Muscle layer of duodenum (tissue), 2 donors: ENCODE measurements around the gene HSD17B11.
"Not testable (repeated sequence)": the region's sequence is repeated elsewhere in the genome, so short reads cannot be mapped to it uniquely, and the experiment has no call there.

Source experiments
- H3K27ac ChIP-seq: one replicate; pipeline ENCODE4 v1.7.0; 2013; ENCODE audit warnings: mild to moderate bottlenecking, low read length
- H3K27me3 ChIP-seq: one replicate; pipeline ENCODE4 v1.7.0; 2013; ENCODE audit warnings: low read depth, mild to moderate bottlenecking, control low read depth, low read length
- H3K36me3 ChIP-seq, 2 donors: one replicate each; pipeline ENCODE4 v1.7.0; 2013; ENCODE audit warnings: low read length in 2 of 2, control low read depth in 1 of 2, mild to moderate bottlenecking in 1 of 2; ENCODE audit not compliant: insufficient read depth in 2 of 2, control insufficient read depth in 1 of 2
- H3K4me1 ChIP-seq, 2 donors: one replicate each; pipeline ENCODE4 v1.7.0; 2013; ENCODE audit warnings: low read length in 2 of 2, mild to moderate bottlenecking in 2 of 2, control low read depth in 1 of 2, moderate library complexity in 1 of 2; ENCODE audit not compliant: insufficient read depth in 2 of 2, control insufficient read depth in 1 of 2
- H3K4me3 ChIP-seq, 2 donors: one replicate each; pipeline ENCODE4 v1.7.0; 2013; ENCODE audit warnings: low read length in 2 of 2, low read depth in 1 of 2, mild to moderate bottlenecking in 1 of 2
- H3K9me3 ChIP-seq, 2 donors: one replicate each; pipeline ENCODE4 v1.7.0; 2013; ENCODE audit warnings: low read length in 2 of 2, control low read depth in 1 of 2, mild to moderate bottlenecking in 1 of 2; ENCODE audit not compliant: control insufficient read depth in 1 of 2
- donor health status: healthy.

Gene HSD17B11

GRCh38 chr4:87354168-87355102 is 36.6 kb downstream of the HSD17B11 start:
- H3K9me3 ChIP-seq: no peaks in the 10 kb centered on the region
- H3K4me3 ChIP-seq: no peak overlapping the region
- H3K36me3 ChIP-seq: peaks cover 11 to 13% of the 10 kb centered on the region in 2 donors
- H3K4me1 ChIP-seq: peaks cover 0 to 3% of the 10 kb centered on the region in 2 donors
- no peak overlapping the region for H3K27ac ChIP-seq
- no peaks in the 10 kb centered on the region for H3K27me3 ChIP-seq

GRCh38 chr4:87353592-87353991 is 37.4 kb downstream of the HSD17B11 start:
- Histone ChIP-seq H3K4me3 (no peak overlapping the region), H3K4me1 (peaks cover 0 to 3% of the 10 kb centered on the region in 2 donors), H3K27ac (no peak overlapping the region), H3K9me3 (no peaks in the 10 kb centered on the region), H3K36me3 (peaks cover 11 to 13% of the 10 kb centered on the region in 2 donors), H3K27me3 (no peaks in the 10 kb centered on the region)

GRCh38 chr4:87345139-87345538 is 45.8 kb downstream of the HSD17B11 start:
- Histone ChIP-seq H3K9me3 (peaks cover 0 to 21% of the 10 kb centered on the region in 2 donors), H3K36me3 (peaks cover 6 to 27% of the 10 kb centered on the region in 2 donors), H3K4me3 (peak overlapping the region in 1 of 2 donors; percentile 14), H3K27ac (no peak overlapping the region), H3K4me1 (no peaks in the 10 kb centered on the region), H3K27me3 (no peaks in the 10 kb centered on the region)

- Histone ChIP-seq H3K27ac (no peak overlapping the region), H3K36me3 (peaks cover 17 to 48% of the 10 kb centered on the region in 2 donors), H3K9me3 (peaks cover 0 to 21% of the 10 kb centered on the region in 2 donors), H3K4me3 (no peak overlapping the region), H3K27me3 (no peaks in the 10 kb centered on the region), H3K4me1 (no peaks in the 10 kb centered on the region)
Observed at GRCh38 chr4:87342872-87343271, 48.1 kb downstream of the HSD17B11 start.

GRCh38 chr4:87341954-87342635 is 48.9 kb downstream of the HSD17B11 start:
- Histone ChIP-seq H3K9me3 (peaks cover 0 to 21% of the 10 kb centered on the region in 2 donors), H3K36me3 (peaks cover 17 to 55% of the 10 kb centered on the region in 2 donors)
- not testable (repeated sequence) for H3K27me3 ChIP-seq, H3K4me3 ChIP-seq, H3K27ac ChIP-seq, H3K4me1 ChIP-seq

GRCh38 chr4:87339440-87339839 is 51.5 kb downstream of the HSD17B11 start:
- H3K27ac ChIP-seq: no peak overlapping the region
- H3K4me1 ChIP-seq: no peaks in the 10 kb centered on the region
- no peaks in the 10 kb centered on the region for H3K27me3 ChIP-seq
- H3K9me3 ChIP-seq: peaks cover 0 to 2% of the 10 kb centered on the region in 2 donors
- H3K36me3 ChIP-seq: peaks cover 25 to 53% of the 10 kb centered on the region in 2 donors
- H3K4me3 ChIP-seq: no peak overlapping the region

GRCh38 chr4:87337361-87337760 is 53.6 kb downstream of the HSD17B11 start:
- Histone ChIP-seq H3K36me3 (peaks cover 25 to 67% of the 10 kb centered on the region in 2 donors), H3K27me3 (no peaks in the 10 kb centered on the region), H3K4me3 (no peak overlapping the region), H3K4me1 (no peaks in the 10 kb centered on the region), H3K27ac (no peak overlapping the region), H3K9me3 (peaks cover 0 to 14% of the 10 kb centered on the region in 2 donors)

- H3K27ac ChIP-seq: no peak overlapping the region
- H3K27me3 ChIP-seq: no peaks in the 10 kb centered on the region
- H3K4me1 ChIP-seq: no peaks in the 10 kb centered on the region
- H3K36me3 ChIP-seq: peaks cover 8 to 45% of the 10 kb centered on the region in 2 donors
- no peak overlapping the region for H3K4me3 ChIP-seq
- peaks cover 0 to 19% of the 10 kb centered on the region in 2 donors for H3K9me3 ChIP-seq
Observed at GRCh38 chr4:87333267-87333666, 57.7 kb downstream of the HSD17B11 start.

GRCh38 chr4:87330761-87331160 is 60.2 kb downstream of the HSD17B11 start:
- H3K4me3 ChIP-seq: no peak overlapping the region
- peaks cover 0 to 19% of the 10 kb centered on the region in 2 donors for H3K9me3 ChIP-seq
- peaks cover 0 to 27% of the 10 kb centered on the region in 2 donors for H3K36me3 ChIP-seq
- H3K27ac ChIP-seq: no peak overlapping the region
- no peaks in the 10 kb centered on the region for H3K27me3 ChIP-seq
- H3K4me1 ChIP-seq: no peaks in the 10 kb centered on the region

- peaks cover 0 to 5% of the 10 kb centered on the region in 2 donors for H3K9me3 ChIP-seq
- no peak overlapping the region for H3K4me3 ChIP-seq
- H3K27ac ChIP-seq: no peak overlapping the region
- H3K27me3 ChIP-seq: no peaks in the 10 kb centered on the region
- H3K4me1 ChIP-seq: peaks cover 0 to 4% of the 10 kb centered on the region in 2 donors
- no peaks in the 10 kb centered on the region for H3K36me3 ChIP-seq
Observed at GRCh38 chr4:87327136-87327535, 63.9 kb downstream of the HSD17B11 start.

- no peaks in the 10 kb centered on the region for H3K27me3 ChIP-seq
- peaks cover 0 to 4% of the 10 kb centered on the region in 2 donors for H3K4me1 ChIP-seq
- no peaks in the 10 kb centered on the region for H3K36me3 ChIP-seq
- H3K9me3 ChIP-seq: peaks cover 0 to 1% of the 10 kb centered on the region in 2 donors
- no peak overlapping the region for H3K27ac ChIP-seq
- H3K4me3 ChIP-seq: no peak overlapping the region
Observed at GRCh38 chr4:87326460-87326859, 64.5 kb downstream of the HSD17B11 start.
